Measurements from ENCODE around the gene RUFY3. TPM values are rescaled to one million over a fixed set of nuclear protein-coding genes. Genes with fewer than 3 reads are reported as not detected.

The RUFY3 gene
- total RNA-seq, 1 experiment from 2014 or later, result 48.0 TPM

GRCh38 chr4:70829015-70829414 is 107.3 kb downstream of the RUFY3 start:
- H4K20me1 ChIP-seq (ENCODE audit: control insufficient read depth, insufficient read depth, insufficient read length), result no peaks in the 10 kb centered on the region
- H3K36me3 Mint-ChIP-seq (ENCODE audit: insufficient read depth in 1 of 3, low read depth in 3 of 3), result peaks cover 53 to 86% (median 84%) of the 10 kb centered on the region in 3 experiments
- WGBS (ENCODE audit: extremely low coverage, insufficient read length, low lambda C conversion rate), result no CpG with 5 or more reads among the region's 3 CpGs
- H3K9me3 Mint-ChIP-seq, result no peaks in the 10 kb centered on the region
- H2BK120ac ChIP-seq (ENCODE audit: low read depth, low read length, poor library complexity, severe bottlenecking), result no peak overlapping the region
- no peak overlapping the region for H3K27ac Mint-ChIP-seq
- H3K9ac ChIP-seq (ENCODE audit: extremely low read depth, insufficient read length, low read length), result no peak overlapping the region
- H3K18ac ChIP-seq (ENCODE audit: insufficient read length, low read depth, low read length), result no peak overlapping the region
- H3K9me3 ChIP-seq (ENCODE audit: control insufficient read depth, low read depth, low read length), result no peaks in the 10 kb centered on the region
- H2AK5ac ChIP-seq (ENCODE audit: insufficient read length, low read length), result no peak overlapping the region
- H3K4ac ChIP-seq (ENCODE audit: low read depth, low read length), result no peak overlapping the region
- no peak for TF ChIP-seq CTCF (conservative IDR thresholded peaks at IDR 0.05)
- no peak overlapping the region for H3K27ac ChIP-seq (ENCODE audit: insufficient read length, low read depth, low read length)
- H3K4me2 ChIP-seq (ENCODE audit: insufficient read depth, insufficient read length, low read length), result no peak overlapping the region
- no peak overlapping the region for H4K91ac ChIP-seq (ENCODE audit: insufficient read length, low read depth, low read length)
- no peak overlapping the region for H2BK15ac ChIP-seq (ENCODE audit: low read depth, low read length)
- no peak overlapping the region for H4K5ac ChIP-seq (ENCODE audit: insufficient read length, low read depth, low read length)
- no peaks in the 10 kb centered on the region for H3K79me2 ChIP-seq (ENCODE audit: insufficient read depth, low read length)
- no peak overlapping the region for H2BK12ac ChIP-seq (ENCODE audit: insufficient read length, low read depth, low read length)
- no peaks in the 10 kb centered on the region for H3K79me1 ChIP-seq (ENCODE audit: insufficient read depth, low read depth, low read length, poor library complexity, severe bottlenecking)
- no peaks in the 10 kb centered on the region for H3K27me3 Mint-ChIP-seq (ENCODE audit: low read depth)
- H2BK5ac ChIP-seq (ENCODE audit: insufficient read length, low read length), result no peak overlapping the region
- no peaks in the 10 kb centered on the region for H3K4me1 Mint-ChIP-seq
- no peak overlapping the region for H3T11ph ChIP-seq (ENCODE audit: low read length)
- H3K4me1 ChIP-seq (ENCODE audit: insufficient read depth, low read length), result no peaks in the 10 kb centered on the region
- no peak overlapping the region for H2AFZ ChIP-seq (ENCODE audit: low read length)
- H3K4me3 Mint-ChIP-seq, result no peak overlapping the region
- no peaks in the 10 kb centered on the region for H3K27me3 ChIP-seq (ENCODE audit: insufficient read depth, low read length)
- H3K56ac ChIP-seq (ENCODE audit: insufficient read length, low read depth, low read length), result no peak overlapping the region
- H3K23ac ChIP-seq (ENCODE audit: insufficient read length, low read depth, low read length), result no peak overlapping the region
- DNase-seq, result no peak
- H3K14ac ChIP-seq (ENCODE audit: insufficient read depth, low read length), result no peak overlapping the region
- H3K23me2 ChIP-seq (ENCODE audit: insufficient read length, low read depth, low read length, poor library complexity, severe bottlenecking), result no peaks in the 10 kb centered on the region
- no peak overlapping the region for H2BK20ac ChIP-seq (ENCODE audit: low read depth, low read length, poor library complexity, severe bottlenecking)
- no peak overlapping the region for H4K8ac ChIP-seq (replicated peaks; ENCODE audit: insufficient read length, low read depth, low read length)

All from H9 (cell line).